GM21528 (cell line): ENCODE data around the gene PSTPIP1.

Experiments
- ATAC-seq: cut with Tn5 transposase; IDR thresholded peaks from one replicate; pipeline ENCODE4 v1.9.1; 2021; ENCODE audit warnings: mild to moderate bottlenecking, moderate library complexity; ENCODE audit not compliant: unreplicated experiment, low FRiP score

Gene PSTPIP1

GRCh38 chr15:77027697-77028450, 32.9 kb downstream of the PSTPIP1 start:
- no peak for ATAC-seq

- no peak for ATAC-seq
Measured at GRCh38 chr15:77028451-77029165, 33.7 kb downstream of the PSTPIP1 start.

- ATAC-seq, result no peak
Measured at GRCh38 chr15:77029166-77030047, 34.5 kb downstream of the PSTPIP1 start.

- ATAC-seq, result no peak
Measured at GRCh38 chr15:77030048-77030927, 35.4 kb downstream of the PSTPIP1 start.

- no peak for ATAC-seq
Measured at GRCh38 chr15:77030928-77031375, 36.0 kb downstream of the PSTPIP1 start.

GRCh38 chr15:77031376-77032050, 36.6 kb downstream of the PSTPIP1 start:
- no peak for ATAC-seq

- ATAC-seq, result no peak
Measured at GRCh38 chr15:77032052-77032646, 37.2 kb downstream of the PSTPIP1 start.

GRCh38 chr15:77032647-77033416, 37.9 kb downstream of the PSTPIP1 start:
- no peak for ATAC-seq

- ATAC-seq, result no peak
Measured at GRCh38 chr15:77033417-77033728, 38.4 kb downstream of the PSTPIP1 start.

- no peak for ATAC-seq
Measured at GRCh38 chr15:77033729-77034671, 39.1 kb downstream of the PSTPIP1 start.

GRCh38 chr15:77034695-77035489, 40.0 kb downstream of the PSTPIP1 start:
- no peak for ATAC-seq

- no peak for ATAC-seq
Measured at GRCh38 chr15:77035584-77035983, 40.7 kb downstream of the PSTPIP1 start.

GRCh38 chr15:77035999-77036471, 41.1 kb downstream of the PSTPIP1 start:
- ATAC-seq, result no peak

- no peak for ATAC-seq
Measured at GRCh38 chr15:77036537-77037387, 41.8 kb downstream of the PSTPIP1 start.

GRCh38 chr15:77037388-77038209, 42.7 kb downstream of the PSTPIP1 start:
- ATAC-seq, result no peak
